ENCODE data around the gene UGT1A4. TPM values are rescaled to one million over a fixed set of nuclear protein-coding genes. Genes with fewer than 3 reads are reported as not detected.

The UGT1A4 gene
- total RNA-seq, 2 donors from 2014 or later = 0.93 to 1.8 TPM

DNA sequence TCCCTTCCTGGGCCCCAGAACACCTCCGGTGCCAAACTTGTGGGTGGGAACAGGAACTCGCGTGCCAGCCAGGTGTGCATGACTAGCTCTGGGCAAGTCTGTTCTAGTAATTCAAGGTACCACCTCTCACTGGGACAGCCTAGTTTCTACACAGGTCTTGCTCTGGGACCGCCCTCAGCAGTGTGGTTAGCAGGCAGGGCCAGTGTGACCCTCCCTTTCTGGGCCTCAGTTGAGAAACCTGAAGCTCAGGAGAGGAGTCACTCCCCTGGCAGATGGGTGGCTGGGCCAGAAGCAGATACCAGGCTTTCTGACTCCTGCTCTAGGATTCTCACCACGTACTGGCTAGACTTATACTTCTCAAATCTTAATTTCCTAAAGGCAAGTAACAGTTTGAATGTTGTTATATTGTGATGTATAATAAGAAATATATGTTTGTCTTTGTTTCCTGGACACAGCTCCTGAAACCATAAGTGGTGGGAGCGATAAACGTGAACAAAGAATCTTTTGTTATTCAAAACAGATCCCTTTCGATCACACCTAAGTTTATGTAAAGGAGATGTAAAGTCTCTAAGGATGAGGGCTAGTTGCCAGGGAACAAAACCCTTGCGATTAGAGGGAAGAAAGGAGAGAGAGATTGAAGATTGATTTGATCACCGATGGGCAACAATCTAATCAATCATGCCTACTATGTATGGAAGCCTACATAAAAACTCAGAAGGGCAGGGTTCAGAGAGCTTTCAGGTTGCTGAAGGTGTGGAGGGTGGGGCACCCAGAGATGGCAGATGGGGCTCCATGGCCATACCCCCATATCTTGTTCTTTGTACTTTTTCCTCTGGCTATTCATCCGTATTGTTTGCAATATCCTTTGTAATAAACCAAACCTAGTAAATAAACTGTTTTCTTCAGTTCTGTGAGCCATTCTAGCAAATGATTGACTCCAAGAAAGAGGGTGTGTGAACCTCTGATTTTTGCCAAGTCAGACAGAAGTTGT lies 26.8 kb upstream of the UGT1A4 start:
- Histone ChIP-seq H3K27ac (peak overlapping the region; percentile 42), H3K9ac (ENCODE audit: low read depth in 2 of 2, low read length in 2 of 2) (peak overlapping the region in 1 of 2 donors; percentile 36), H3K9me3 (no peaks in the 10 kb centered on the region), H3K4me3 (no peak overlapping the region), H3K27me3 (no peaks in the 10 kb centered on the region), H3K4me1 (peaks cover 3% of the 10 kb centered on the region), H3K36me3 (no peaks in the 10 kb centered on the region)
- TF ChIP-seq, protein P1, sequence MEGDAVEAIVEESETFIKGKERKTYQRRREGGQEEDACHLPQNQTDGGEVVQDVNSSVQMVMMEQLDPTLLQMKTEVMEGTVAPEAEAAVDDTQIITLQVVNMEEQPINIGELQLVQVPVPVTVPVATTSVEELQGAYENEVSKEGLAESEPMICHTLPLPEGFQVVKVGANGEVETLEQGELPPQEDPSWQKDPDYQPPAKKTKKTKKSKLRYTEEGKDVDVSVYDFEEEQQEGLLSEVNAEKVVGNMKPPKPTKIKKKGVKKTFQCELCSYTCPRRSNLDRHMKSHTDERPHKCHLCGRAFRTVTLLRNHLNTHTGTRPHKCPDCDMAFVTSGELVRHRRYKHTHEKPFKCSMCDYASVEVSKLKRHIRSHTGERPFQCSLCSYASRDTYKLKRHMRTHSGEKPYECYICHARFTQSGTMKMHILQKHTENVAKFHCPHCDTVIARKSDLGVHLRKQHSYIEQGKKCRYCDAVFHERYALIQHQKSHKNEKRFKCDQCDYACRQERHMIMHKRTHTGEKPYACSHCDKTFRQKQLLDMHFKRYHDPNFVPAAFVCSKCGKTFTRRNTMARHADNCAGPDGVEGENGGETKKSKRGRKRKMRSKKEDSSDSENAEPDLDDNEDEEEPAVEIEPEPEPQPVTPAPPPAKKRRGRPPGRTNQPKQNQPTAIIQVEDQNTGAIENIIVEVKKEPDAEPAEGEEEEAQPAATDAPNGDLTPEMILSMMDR (IDR thresholded peaks at IDR 0.05) = no peak
- intact Hi-C loops (cut with DNase I) = no loop called here
- DNase-seq = peak; percentile 58

DNA sequence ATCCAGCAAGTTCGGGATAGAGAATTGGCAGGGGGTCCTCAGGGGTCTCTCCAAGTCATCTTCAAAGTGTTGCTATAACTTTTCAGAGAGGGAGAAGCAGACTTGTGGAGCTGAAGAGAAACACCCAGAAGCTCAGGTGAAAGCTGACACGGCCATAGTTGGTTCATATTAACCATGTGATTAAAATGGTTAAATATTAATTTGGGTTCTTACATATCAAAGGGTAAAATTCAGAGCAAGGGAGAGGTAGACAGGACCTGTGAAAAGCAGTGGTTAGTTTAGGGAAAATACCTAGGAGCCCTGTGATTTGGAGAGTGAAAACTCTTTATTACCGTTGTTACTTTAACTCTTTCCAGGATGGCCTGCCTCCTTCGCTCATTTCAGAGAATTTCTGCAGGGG lies 25.9 kb upstream of the UGT1A4 start, which contains the start of gene UGT1A6:
TSS of gene UGT1A6 (plus strand) at position 243 of the 400 bp plus-strand sequence. CDS start at position 358, 115 bp downstream.
- TF ChIP-seq, protein P1 (IDR thresholded peaks at IDR 0.05) = no peak
- Histone ChIP-seq H3K4me3 (no peak within 1 kb of the TSS), H3K27ac (peak within 1 kb of the TSS; percentile 42), H3K9me3 (no peaks in the 10 kb centered on the region), H3K9ac (ENCODE audit: low read depth in 2 of 2, low read length in 2 of 2) (peak within 1 kb of the TSS in 1 of 2 donors; percentile 36), H3K27me3 (no peaks in the 10 kb centered on the region), H3K4me1 (peaks cover 3% of the 10 kb centered on the region), H3K36me3 (no peaks in the 10 kb centered on the region)
- no peak for DNase-seq
- intact Hi-C loops (cut with DNase I) = no loop called here

DNA sequence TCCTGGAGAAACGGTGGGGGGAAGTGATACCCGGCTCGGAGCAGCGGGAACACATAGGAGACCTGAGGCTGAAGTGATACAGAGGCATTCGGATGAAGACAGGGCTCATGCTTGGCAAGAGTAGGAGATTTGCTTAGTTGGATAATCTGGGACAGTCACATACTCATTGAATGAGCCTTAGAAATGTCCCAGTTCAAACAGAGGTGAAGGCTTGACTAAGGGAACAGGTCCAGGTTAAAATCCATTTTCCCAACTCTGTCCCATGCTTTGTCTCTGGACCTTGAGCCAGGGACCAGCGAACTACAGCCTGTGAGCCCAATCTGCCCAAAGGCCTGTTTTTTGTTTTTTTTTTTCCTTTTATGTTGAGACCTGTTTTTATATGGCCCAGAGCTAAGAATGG lies 24.6 kb upstream of the UGT1A4 start:
- no peak for DNase-seq
- Histone ChIP-seq H3K36me3 (no peaks in the 10 kb centered on the region), H3K4me1 (peaks cover 3% of the 10 kb centered on the region), H3K27ac (no peak overlapping the region), H3K27me3 (no peaks in the 10 kb centered on the region), H3K9me3 (no peaks in the 10 kb centered on the region), H3K9ac (ENCODE audit: low read depth in 2 of 2, low read length in 2 of 2) (no peak overlapping the region), H3K4me3 (no peak overlapping the region)
- intact Hi-C loops (cut with DNase I) = no loop called here
- TF ChIP-seq, protein P1 (IDR thresholded peaks at IDR 0.05) = no peak

DNA sequence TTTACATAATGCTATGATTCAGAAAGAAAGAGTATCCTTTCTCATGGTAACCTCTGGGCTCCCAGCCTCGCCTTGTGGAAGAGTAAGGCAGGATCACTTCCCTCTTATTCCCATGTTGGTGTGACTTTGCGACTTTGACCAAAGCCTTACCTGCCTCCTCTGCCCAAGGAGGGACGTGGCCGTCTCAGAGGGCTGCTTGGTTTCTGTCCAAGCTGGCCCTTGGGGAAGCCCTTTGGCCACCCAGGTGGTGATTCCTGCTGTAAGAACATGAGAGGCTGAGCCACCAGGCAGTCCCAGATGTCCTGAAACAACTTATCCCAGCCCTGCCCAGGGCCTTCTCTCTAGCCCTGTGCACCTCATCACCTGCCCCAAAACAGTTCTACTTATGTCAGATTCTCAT lies 19.8 kb upstream of the UGT1A4 start:
- DNase-seq = no peak
- Histone ChIP-seq H3K9me3 (no peaks in the 10 kb centered on the region), H3K27me3 (no peaks in the 10 kb centered on the region), H3K4me1 (no peaks in the 10 kb centered on the region), H3K27ac (no peak overlapping the region), H3K4me3 (no peak overlapping the region), H3K36me3 (no peaks in the 10 kb centered on the region), H3K9ac (ENCODE audit: low read depth in 2 of 2, low read length in 2 of 2) (no peak overlapping the region)
- intact Hi-C loops (cut with DNase I) = no loop called here
- TF ChIP-seq, protein P1 (IDR thresholded peaks at IDR 0.05) = no peak

DNA sequence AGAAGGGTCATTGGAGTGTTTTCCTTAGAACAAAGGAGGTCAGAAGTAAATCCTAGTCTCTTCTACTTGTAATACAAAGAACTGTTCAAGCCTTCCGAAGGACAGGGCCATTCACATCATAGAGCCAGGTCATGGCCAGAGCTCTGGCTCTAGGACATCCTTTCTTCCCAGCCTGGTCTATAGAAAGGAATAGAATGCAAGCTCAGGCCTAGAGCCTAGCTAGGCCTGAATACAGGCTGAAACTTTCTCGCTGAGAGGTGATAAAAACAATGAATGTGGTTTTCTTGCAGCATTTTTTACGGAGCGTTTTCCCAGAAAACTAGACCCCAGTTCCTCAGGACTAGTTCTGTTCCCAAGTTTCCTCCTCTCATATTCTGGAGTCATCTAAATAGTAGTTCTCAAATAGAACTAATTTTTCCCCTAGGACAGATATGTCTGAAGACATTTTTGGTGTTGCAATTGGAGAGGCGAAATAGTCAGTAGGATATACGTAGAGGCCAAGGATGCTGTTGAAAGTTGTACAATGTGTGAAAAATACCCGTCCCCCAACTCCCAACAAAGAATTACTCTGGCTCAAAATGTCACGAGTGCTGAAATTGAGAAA lies 19.0 kb upstream of the UGT1A4 start:
- H3K9ac ChIP-seq (ENCODE audit: low read depth in 2 of 2, low read length in 2 of 2) = no peak overlapping the region

More for the DNA sequence above, 19.0 kb upstream of the UGT1A4 start:
- TF ChIP-seq, protein P1 (IDR thresholded peaks at IDR 0.05) = no peak
- no peaks in the 10 kb centered on the region for H3K27me3 ChIP-seq
- no peak overlapping the region for H3K4me3 ChIP-seq
- intact Hi-C loops (cut with DNase I) = no loop called here
- H3K9me3 ChIP-seq = no peaks in the 10 kb centered on the region
- H3K27ac ChIP-seq = no peak overlapping the region
- no peak for DNase-seq
- H3K4me1 ChIP-seq = no peaks in the 10 kb centered on the region
- no peaks in the 10 kb centered on the region for H3K36me3 ChIP-seq

Measured in colonic mucosa (tissue), 4 donors.